HCT116 (cell line): ENCODE results near the gene CLPTM1L. TPM values are rescaled to one million over a fixed set of nuclear protein-coding genes. Genes with fewer than 3 reads are reported as not detected.

Source experiments
- ATAC-seq: fragments of 200-7000 bp; cut with Tn5 transposase; 2 replicates; pipeline ENCODE4 v1.9.1; 2020; ENCODE audit warnings: mild to moderate bottlenecking, moderate library complexity
- BruUV-seq: library from RNA; stranded (reverse); fragments of 400-500 nt; replicated peaks from 2 replicates; lab custom pipeline; 2021; lab: Mats Ljungman, UMichigan
- CTCF ChIA-PET: fragments of 300-600 bp; sonication (Branson Sonifier 250); formaldehyde crosslinking; loops from one replicate; lab custom pipeline; 2021; ENCODE audit warnings: antibody characterized with exemption; lab: Charles Lee
- POLR2A ChIA-PET: fragments of 300-600, 350-600 bp; sonication (Branson Sonifier 250); formaldehyde crosslinking; loops from one replicate; lab custom pipeline; 2021; ENCODE audit warnings: antibody characterized with exemption; lab: Charles Lee
- RAD21 ChIA-PET, 2 experiments: fragments of 300-600 bp; sonication (Branson Sonifier 250); formaldehyde crosslinking; loops; one replicate each; lab custom pipeline; 2023; ENCODE audit warnings: low total read pairs in 2 of 2; ENCODE audit not compliant: uncharacterized antibody in 2 of 2, unreplicated experiment in 2 of 2, low non-redundant PET in 1 of 2; lab: Charles Lee
- DNase-seq: peaks from one replicate; pipeline ENCODE4 v3.0.0-alpha.2; 2010; ENCODE audit warnings: low read depth, low spot score
- H2AFZ ChIP-seq: fragments of 200-600 bp; shearing (Covaris generic), sonication (generic); 2 replicates; pipeline ENCODE4 v1.6.1; 2017; ENCODE audit warnings: low read depth, mixed run types, mixed read lengths, antibody characterized with exemption, low read length; ENCODE audit not compliant: poor library complexity, severe bottlenecking
- H3K27ac ChIP-seq: 2 replicates; pipeline ENCODE4 v1.5.1; 2012; ENCODE audit warnings: low read depth, low read length
- H3K27me3 ChIP-seq: fragments of 200-600 bp; sonication (generic); 2 replicates; pipeline ENCODE4 v1.6.1; 2016; ENCODE audit warnings: mixed run types, low read length, mixed read lengths; ENCODE audit not compliant: insufficient read depth
- H3K36me3 ChIP-seq, 2 experiments: fragments of 200-500 bp in 1 of 2; fragments of 200-600 bp in 1 of 2; sonication (Bioruptor generic) in 1 of 2; sonication (generic) in 1 of 2; 2 replicates each; pipeline versions ENCODE4 v1.5.1 to v1.6.1; 2014 to 2016; ENCODE audit warnings: low read length in 2 of 2, inconsistent platforms in 1 of 2, mixed read lengths in 1 of 2, mixed run types in 1 of 2; ENCODE audit not compliant: insufficient read depth in 2 of 2, control insufficient read depth in 1 of 2
- H3K4me1 ChIP-seq, 2 experiments: fragments of 200-600 bp in 1 of 2; sonication (generic) in 1 of 2; 2 replicates each; pipeline versions ENCODE4 v1.5.1 to v1.6.1; 2012 to 2017; ENCODE audit warnings: low read length in 2 of 2, inconsistent platforms in 1 of 2, mild to moderate bottlenecking in 1 of 2, mixed read lengths in 1 of 2, mixed run types in 1 of 2, moderate library complexity in 1 of 2; ENCODE audit not compliant: insufficient read depth in 2 of 2, control insufficient read depth in 1 of 2
- H3K4me2 ChIP-seq: fragments of 200-600 bp; sonication (generic); 2 replicates; pipeline ENCODE4 v1.6.1; 2017; ENCODE audit warnings: mixed run types, low read length, mixed read lengths
- H3K4me3 ChIP-seq, 2 experiments: fragments of 200-600 bp in 1 of 2; sonication (generic) in 1 of 2; replicated peaks in 1 of 2; 2 replicates each; pipeline ENCODE4 v1.5.1; 2011 to 2016; ENCODE audit warnings: low read length in 2 of 2, control low read depth in 1 of 2, low read depth in 1 of 2, mild to moderate bottlenecking in 1 of 2, mixed read lengths in 1 of 2, mixed run types in 1 of 2
- H3K79me2 ChIP-seq: fragments of 200-600 bp; sonication (generic); 2 replicates; pipeline ENCODE4 v1.6.1; 2017; ENCODE audit warnings: mild to moderate bottlenecking, mixed run types, low read length, moderate library complexity, mixed read lengths; ENCODE audit not compliant: insufficient read depth
- H3K9ac ChIP-seq: fragments of 200-600 bp; sonication (generic); 2 replicates; pipeline ENCODE4 v1.6.1; 2016; ENCODE audit warnings: low read length, mixed read lengths
- H3K9me2 ChIP-seq: fragments of 200-600 bp; sonication (generic), shearing (Covaris generic); 2 replicates; pipeline ENCODE4 v1.6.1; 2017; ENCODE audit warnings: mixed run types, mild to moderate bottlenecking, moderate library complexity; ENCODE audit not compliant: insufficient read depth
- H3K9me3 ChIP-seq, 2 experiments: fragments of 200-500 bp in 1 of 2; fragments of 200-600 bp in 1 of 2; sonication (Bioruptor generic) in 1 of 2; sonication (generic) in 1 of 2; 2 replicates each; pipeline ENCODE4 v1.6.1; 2014 to 2017; ENCODE audit warnings: low read length in 2 of 2, mixed read lengths in 2 of 2, inconsistent platforms in 1 of 2, low read depth in 1 of 2, mild to moderate bottlenecking in 1 of 2, mixed run types in 1 of 2, moderate library complexity in 1 of 2; ENCODE audit not compliant: control insufficient read depth in 1 of 2, insufficient read depth in 1 of 2
- H4K20me1 ChIP-seq: fragments of 200-600 bp; sonication (generic), shearing (Covaris generic); 2 replicates; pipeline ENCODE4 v1.6.1; 2017; ENCODE audit warnings: mixed run types, mild to moderate bottlenecking, moderate library complexity; ENCODE audit not compliant: insufficient read depth
- CBX3 ChIP-seq: IDR thresholded peaks from 2 replicates; pipeline ENCODE4 v1.6.1; 2012; ENCODE audit warnings: low read depth
- CEBPB ChIP-seq: IDR thresholded peaks from 2 replicates; pipeline ENCODE4 v1.6.1; 2012; ENCODE audit warnings: low read depth
- EZH2 ChIP-seq: fragments of 200-600 bp; sonication (generic); IDR thresholded peaks from 2 replicates; pipeline ENCODE4 v1.6.1; 2017; ENCODE audit warnings: antibody characterized with exemption, mixed run types
- JUND ChIP-seq: IDR thresholded peaks from 2 replicates; pipeline ENCODE4 v1.6.1; 2012
- POLR2A ChIP-seq: IDR thresholded peaks from 2 replicates; pipeline ENCODE4 v1.7.0; 2011; ENCODE audit warnings: borderline replicate concordance; ENCODE audit not compliant: insufficient read depth, insufficient read length; ENCODE audit errors: extremely low read depth
- SIN3A ChIP-seq: IDR thresholded peaks from 2 replicates; pipeline ENCODE4 v1.6.1; 2012; ENCODE audit warnings: low read depth
- SP1 ChIP-seq: IDR thresholded peaks from 2 replicates; pipeline ENCODE4 v1.6.1; 2012; ENCODE audit warnings: low read depth
- TCF7L2 ChIP-seq: IDR thresholded peaks from 2 replicates; pipeline ENCODE4 v1.7.0; 2011; ENCODE audit warnings: borderline replicate concordance, inconsistent platforms; ENCODE audit not compliant: insufficient read depth, insufficient read length; ENCODE audit errors: extremely low read depth
- YY1 ChIP-seq: IDR thresholded peaks from 2 replicates; pipeline ENCODE4 v1.6.1; 2011; ENCODE audit warnings: low read length, low read depth, moderate library complexity, mild to moderate bottlenecking; ENCODE audit not compliant: insufficient replicate concordance; ENCODE audit errors: extremely low read depth
- ZFX ChIP-seq: fragments of 450-650 bp; IDR thresholded peaks from 2 replicates; pipeline ENCODE4 v1.6.1; 2017
- ZNF274 ChIP-seq: fragments of 200-500 bp; sonication (Bioruptor generic); IDR thresholded peaks from 2 replicates; pipeline ENCODE4 v1.6.1; 2014; ENCODE audit warnings: mild to moderate bottlenecking, low read depth, low read length, inconsistent platforms
- intact Hi-C: fragments of 100-400 bp; cut with micrococcal nuclease; formaldehyde crosslinking; loops from 2 replicates; pipeline ENCODE4 v1.10.0; 2022
- total RNA-seq: library from RNA; stranded (reverse); gene quantifications from one replicate; pipeline ENCODE4 v1.2.1, GENCODE V29; 2021; ENCODE audit not compliant: unreplicated experiment
- TF ChIP-seq, protein P1 (sequence below): IDR thresholded peaks from 2 replicates; pipeline ENCODE4 v1.6.1; 2012
- TF ChIP-seq, protein P2 (sequence below): IDR thresholded peaks from 2 replicates; pipeline ENCODE4 v1.6.1; 2012; ENCODE audit warnings: low read depth

CLPTM1L gene
- total RNA-seq, 1 experiment from 2014 or later, result 98.4 TPM

DNA sequence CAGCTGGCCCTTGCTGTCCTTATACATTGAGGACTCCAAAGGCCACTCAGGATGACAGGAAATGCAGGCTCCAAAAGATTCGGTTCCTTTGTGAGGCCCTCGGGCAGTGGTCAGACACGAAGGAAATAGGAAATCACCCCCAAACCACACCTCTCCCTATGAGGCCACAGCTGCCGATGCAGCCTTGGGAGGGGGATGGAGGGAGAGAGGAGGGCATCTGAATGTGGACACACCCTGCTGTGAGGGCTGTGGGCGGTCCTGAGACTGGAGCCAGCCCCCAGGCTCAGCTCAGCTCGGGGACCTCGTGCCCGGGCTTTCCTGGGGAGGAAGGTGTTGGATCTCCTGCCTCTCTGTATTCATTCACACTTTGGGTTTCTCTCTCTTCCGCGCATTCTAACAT lies 2.7 kb upstream of the CLPTM1L start:
- Histone ChIP-seq H2AFZ (no peak overlapping the region), H3K27ac (no peak overlapping the region), H3K4me1 (peaks cover 13 to 22% of the 10 kb centered on the region in 2 experiments; a peak in 3 of 4 replicates), H3K4me3 (no peak overlapping the region), H3K9me3 (no peaks in the 10 kb centered on the region), H3K36me3 (peaks cover 0 to 7% of the 10 kb centered on the region in 2 experiments; a peak in 1 of 4 replicates), H3K27me3 (peaks cover 4% of the 10 kb centered on the region; the same call in 1 of the 2 replicates), H3K4me2 (no peak overlapping the region), H3K79me2 (peaks cover 31% of the 10 kb centered on the region), H3K9me2 (no peaks in the 10 kb centered on the region), H4K20me1 (no peaks in the 10 kb centered on the region), H3K9ac (no peak overlapping the region)
- no TSS peak for BruUV-seq
- no peak for DNase-seq
- ChIA-PET RAD21 (no interaction called here), CTCF (no interaction called here), POLR2A (no interaction called here)
- TF ChIP-seq, protein P1, sequence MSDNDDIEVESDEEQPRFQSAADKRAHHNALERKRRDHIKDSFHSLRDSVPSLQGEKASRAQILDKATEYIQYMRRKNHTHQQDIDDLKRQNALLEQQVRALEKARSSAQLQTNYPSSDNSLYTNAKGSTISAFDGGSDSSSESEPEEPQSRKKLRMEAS, result no peak
- TF ChIP-seq CBX3 (no peak), SIN3A (no peak), YY1 (no peak), ZNF274 (no peak), ZFX (no peak), JUND (no peak), TCF7L2 (no peak), EZH2 (no peak), SP1 (no peak), CEBPB (no peak), POLR2A (no peak)
- TF ChIP-seq, protein P2, sequence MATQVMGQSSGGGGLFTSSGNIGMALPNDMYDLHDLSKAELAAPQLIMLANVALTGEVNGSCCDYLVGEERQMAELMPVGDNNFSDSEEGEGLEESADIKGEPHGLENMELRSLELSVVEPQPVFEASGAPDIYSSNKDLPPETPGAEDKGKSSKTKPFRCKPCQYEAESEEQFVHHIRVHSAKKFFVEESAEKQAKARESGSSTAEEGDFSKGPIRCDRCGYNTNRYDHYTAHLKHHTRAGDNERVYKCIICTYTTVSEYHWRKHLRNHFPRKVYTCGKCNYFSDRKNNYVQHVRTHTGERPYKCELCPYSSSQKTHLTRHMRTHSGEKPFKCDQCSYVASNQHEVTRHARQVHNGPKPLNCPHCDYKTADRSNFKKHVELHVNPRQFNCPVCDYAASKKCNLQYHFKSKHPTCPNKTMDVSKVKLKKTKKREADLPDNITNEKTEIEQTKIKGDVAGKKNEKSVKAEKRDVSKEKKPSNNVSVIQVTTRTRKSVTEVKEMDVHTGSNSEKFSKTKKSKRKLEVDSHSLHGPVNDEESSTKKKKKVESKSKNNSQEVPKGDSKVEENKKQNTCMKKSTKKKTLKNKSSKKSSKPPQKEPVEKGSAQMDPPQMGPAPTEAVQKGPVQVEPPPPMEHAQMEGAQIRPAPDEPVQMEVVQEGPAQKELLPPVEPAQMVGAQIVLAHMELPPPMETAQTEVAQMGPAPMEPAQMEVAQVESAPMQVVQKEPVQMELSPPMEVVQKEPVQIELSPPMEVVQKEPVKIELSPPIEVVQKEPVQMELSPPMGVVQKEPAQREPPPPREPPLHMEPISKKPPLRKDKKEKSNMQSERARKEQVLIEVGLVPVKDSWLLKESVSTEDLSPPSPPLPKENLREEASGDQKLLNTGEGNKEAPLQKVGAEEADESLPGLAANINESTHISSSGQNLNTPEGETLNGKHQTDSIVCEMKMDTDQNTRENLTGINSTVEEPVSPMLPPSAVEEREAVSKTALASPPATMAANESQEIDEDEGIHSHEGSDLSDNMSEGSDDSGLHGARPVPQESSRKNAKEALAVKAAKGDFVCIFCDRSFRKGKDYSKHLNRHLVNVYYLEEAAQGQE, result no peak
- no peak for ATAC-seq
- intact Hi-C loops, result loop anchor here (10.0 kb wide), 1 partner anchor 247 kb away; no protein-coding TSS in a partner anchor
